NCI-H2107 treated with DMSO at 0.1 percent for 48 hours (cell line): Measurements from ENCODE around the gene KIF13A.
A peak's percentile ranks its signal among the peaks of the same experiment; 100 is the strongest.
"Not testable (repeated sequence)": the region's sequence is repeated elsewhere in the genome, so short reads cannot be mapped to it uniquely, and the experiment has no call there.

Experiments used
- DNase-seq: peaks from one replicate; lab custom pipeline; 2025; ENCODE audit not compliant: unreplicated experiment; lab: John Stamatoyannopoulos, UW

The KIF13A gene

DNA sequence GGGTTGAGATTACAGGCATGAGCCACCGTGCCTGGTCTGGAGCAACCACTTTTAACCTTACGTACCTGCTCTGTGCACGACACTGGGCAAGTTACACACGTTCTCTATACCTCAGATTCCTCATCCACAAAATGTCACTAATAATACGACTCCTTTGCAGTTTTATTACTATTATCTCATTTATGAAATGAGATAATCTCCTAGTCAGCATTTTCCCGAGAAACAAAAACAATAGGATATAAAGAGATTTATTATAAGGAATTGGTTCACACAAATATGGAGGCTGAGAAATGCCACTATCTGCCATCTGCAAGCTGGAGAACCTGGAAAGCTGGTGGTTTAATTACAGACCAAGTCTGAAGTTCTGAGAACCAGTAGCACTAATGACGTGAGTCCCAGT lies 12.0 kb upstream of the KIF13A start:
- DNase-seq, result no peak

DNA sequence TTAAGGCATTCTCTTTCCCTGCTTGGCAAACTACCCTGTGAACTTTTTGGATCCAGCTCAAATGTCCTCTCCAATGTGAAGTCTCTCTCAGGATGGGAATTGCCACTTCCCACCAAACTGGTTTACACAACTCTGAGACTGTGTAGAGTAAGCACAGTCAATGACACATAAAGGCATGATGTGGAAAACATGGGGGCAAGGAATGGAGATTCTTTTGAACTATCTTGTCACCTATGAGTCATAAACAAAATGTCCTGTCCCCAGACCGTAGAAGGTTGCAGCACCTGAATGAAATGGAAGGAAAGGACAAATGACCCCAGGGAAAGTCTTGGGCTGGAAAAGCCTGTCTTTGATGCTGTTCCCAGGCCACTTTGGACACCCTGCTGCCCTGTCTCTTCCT lies 11.0 kb upstream of the KIF13A start:
- no peak for DNase-seq

DNA sequence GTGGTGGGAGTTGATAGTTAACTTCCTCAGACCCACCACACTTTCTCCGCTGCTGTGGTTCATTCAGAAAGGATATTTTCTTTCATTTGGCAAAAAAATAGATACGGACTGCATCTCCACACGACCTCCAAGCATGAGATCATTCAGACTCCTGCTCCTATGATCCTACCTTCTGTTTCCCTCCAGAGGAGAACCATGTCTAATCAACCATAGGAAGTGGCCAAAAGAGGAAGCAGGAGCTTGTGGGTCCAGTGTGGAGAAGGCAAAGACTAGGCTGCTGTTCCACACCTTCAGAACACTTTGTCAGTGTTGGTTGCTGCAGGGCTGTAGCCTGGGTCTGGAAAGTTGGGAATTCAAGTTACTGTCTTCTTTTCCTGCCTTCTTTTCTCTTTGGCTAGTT lies 10.6 kb upstream of the KIF13A start:
- DNase-seq, result no peak

DNA sequence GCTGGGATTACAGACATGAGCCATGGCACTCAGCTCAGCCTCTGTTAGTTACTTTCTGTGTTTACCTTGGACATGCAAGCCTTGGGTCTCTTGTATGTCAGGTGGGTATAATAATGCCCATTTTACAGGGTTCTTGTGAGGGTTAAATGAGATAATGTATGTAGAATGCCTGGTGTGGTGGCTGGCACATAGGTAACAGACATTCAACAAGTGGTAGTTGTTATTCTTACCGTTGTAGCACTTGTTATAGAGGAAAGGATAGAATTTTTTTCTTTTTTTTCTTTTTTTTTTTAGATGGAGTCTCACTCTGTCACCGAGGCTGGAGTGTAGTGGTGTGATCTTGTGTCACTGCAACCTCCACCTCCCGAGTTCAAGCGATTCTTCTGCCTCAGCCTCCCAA lies 8.0 kb upstream of the KIF13A start:
- DNase-seq, result no peak

DNA sequence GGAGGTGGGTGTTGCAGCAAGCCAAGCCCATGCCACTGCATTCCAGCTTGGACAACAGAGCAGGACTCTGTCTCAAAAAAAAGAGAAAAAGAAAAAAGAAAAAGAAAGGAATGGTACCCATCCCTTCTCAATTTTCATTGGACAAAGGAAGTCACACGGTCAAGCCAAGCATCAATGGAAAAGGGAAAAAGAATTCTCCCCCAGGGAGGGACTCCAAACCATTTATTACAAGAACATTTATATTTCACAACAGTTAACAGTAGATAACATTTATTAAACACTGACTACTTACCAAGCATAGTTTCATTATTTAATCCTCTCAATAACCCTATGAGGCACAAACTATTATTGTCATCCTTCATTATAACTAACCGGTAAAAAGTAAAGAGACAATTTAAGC lies 6.6 kb upstream of the KIF13A start:
- DNase-seq, result no peak

DNA sequence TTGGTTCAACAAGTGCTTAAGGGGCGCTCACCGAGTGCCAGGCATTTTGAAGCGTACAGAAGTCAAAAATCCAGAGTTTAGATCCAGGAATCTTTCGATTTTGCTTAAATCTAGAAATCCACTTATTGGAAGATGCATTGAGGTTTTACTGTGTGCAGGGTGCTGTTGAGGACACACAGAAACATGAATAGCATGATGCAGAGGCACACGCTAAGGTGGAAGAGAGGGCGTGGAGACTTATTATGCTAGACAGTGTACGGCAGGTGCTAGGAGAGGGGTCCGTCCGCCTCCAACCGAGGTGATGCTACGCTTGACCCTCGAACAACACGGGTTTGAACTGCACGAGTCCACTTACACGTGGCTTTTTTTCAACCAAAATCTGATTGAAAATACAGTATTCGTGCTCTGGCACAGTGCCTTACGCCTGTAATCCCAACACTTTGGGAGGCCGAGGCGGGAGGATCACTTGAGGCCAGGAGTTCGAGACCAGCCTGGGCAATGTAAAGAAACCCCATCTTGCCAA lies 1.0 kb upstream of the KIF13A start:
- DNase-seq, result no peak

DNA sequence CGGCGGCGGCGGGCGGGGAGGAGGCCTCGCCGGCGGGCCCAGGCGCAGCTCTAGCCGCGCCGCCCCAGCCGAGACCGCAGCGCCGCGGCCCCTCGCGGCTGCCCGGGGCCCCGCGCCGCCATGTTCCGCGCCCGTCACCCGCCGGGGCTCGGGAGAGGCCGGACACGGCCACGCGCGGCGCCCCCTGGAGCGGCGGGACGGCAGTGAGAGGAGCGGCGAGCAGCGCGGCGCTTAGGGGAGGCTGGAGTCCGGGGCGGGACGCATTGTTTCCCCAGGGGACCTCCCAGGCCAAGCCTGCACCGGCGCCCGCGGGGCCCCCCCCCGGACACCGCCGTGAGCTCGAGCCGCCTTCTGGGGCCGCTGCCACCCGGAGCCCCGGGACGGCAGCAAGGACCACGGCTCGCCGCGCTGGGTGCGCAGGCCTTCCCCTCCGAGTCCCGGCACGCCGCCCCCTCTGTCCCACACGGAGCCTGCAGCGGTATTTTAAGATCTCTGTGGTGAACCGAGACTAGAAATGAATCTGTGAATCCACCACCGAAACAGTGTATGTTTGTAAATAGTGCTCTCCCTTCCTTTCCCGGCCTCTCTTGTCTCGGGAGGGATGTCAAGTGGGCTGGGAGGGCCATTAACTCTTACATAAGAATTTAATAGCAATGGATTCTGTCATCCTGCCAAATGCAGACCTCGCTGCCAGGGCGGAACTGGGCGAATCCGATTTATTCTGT lies 424 bp upstream of the KIF13A start:
- peak; percentile 7 for DNase-seq

DNA sequence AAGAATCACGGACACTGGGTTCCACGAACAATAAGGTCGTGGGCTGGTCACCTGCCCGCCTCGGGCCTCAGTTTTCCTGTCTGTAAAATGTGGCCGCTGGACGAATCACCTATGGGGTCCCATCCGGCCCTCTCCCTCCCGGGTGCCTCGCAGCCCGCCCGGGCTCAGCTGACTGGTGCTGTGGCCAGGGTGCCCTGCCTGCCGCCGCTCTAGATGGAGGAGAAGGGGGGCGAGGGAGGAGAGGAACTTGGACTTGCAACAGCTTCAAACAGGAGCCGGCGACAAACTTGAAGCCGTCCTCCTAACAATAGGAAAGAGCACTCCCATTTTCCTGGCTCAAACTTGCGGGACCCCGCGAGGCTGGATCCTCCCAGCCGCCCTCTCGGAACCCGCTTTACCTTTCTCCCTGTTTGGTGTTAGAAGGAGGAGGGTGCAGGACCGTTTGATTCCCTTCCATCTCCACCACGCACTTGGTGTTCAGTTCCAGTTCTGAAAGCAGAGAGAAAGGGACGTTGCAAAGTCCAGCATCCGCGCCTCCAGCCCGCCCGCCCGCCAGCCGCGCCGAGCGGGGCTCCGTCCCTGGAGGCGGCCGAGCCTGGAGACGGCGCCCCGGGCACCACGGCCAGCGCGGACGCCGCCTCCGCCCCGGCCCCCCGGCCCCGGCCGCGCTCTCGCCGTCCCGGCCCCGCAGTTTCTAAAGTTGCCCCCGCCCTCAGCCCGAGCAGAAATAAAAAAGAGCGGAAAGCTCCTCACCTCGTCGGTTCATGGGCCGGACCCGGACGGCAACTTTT lies 584 bp downstream of the KIF13A start:
- no peak for DNase-seq

DNA sequence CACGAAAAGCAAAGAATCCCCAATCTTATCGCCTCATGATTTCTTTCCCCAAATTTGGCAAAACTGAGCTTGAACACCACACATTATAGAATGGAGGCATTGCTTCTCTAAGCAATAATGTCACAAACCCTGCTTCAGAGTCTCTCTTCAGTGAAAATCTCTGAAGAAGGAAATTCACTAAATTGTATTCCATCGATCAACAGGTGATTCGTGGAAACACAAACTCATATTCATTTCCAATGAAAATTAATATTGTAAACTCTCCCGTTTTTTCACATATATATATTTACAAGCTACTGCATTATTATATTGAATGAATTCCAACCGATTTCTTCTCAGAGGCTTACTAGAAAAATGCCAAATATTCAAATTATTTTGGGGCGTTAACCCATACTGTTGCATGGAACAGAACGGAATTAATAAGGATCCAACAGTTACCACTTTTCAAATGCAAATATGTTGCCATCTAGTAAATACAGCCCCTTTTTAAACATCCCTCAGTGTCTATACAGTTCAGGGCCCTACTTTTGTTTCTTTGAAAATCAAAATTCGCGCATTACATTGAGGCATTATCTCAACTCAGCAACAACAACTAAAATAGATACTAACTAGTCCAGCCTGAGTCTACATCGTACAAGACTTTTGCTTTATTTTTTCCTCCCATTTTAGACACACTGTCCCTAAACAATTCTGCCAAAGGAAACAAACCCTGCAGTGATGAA lies 1.3 kb downstream of the KIF13A start:
- DNase-seq, result no peak

DNA sequence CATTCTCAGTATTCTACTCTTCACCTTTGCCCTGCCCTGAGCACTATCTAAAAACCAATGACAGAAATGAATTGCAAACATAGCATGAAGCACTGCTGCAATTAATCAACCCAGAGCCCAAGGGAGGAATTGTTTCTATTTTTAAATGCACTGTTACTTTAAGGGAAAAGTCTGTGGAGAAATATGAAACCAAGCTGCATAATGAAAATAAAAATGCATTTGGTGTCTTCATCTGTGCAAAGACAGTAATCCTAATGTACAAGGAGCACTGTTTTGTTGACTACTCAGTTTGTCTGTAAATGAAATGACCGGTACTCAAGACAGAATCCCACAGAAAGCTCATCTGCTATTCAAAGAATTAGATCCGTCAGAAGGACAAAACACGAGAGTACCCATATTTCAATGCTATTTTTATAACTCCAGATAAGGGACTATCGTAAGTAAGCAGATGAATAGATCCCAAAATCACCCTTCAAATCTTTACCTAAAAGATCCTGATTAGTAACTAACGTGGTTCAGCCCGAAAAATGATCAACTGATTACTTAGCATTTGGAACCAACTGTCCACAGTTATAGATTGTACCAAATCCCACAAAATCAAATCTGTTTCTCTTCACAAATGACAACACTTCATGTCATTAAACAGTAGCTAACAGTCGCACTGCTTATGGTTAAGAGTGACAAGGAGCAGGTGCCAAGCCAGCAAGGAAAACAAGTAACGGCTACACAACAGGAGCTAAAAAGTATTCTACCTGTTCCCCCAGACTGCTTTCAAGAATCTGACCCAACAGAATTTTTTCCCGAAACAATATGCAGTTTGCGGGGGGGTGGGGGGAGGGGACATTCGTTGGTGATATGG lies 2.4 kb downstream of the KIF13A start:
- no peak for DNase-seq

DNA sequence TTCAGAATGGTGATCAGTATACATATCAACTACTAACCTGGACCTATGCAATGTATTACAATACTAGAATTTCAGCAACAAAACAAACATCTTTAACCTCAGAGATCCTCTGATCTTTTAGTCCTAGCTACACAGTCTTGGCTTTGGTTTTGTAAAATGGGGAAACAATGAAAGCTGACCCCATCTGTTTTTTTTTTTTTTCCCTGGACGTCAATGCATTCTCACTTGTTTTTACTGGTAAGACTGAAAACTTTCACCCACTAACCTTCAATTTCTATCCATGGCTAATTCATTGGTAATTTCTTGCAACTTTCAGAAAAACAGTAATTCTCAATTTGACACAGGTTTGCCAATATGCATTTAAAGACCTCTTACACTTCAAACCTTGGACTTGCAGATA lies 3.0 kb downstream of the KIF13A start:
- DNase-seq, result no peak

DNA sequence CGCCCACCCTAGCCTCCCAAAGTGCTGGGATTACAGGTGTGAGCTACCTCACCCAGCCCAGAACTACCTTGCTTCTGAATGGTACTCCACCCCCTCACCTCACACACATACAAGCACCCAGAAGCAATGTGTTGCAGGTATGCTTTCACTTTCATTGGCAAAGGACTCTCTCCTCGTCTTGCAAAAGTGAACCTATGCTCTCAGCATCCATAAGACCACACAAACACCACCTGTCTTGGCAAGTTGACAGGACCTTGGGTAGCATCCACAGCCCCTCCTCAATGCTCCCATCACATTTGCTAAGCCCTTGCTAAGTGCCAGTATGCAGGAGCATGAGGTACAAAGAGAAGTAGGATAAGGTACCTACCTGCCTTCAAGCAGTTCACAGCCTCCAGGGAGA lies 3.7 kb downstream of the KIF13A start:
- DNase-seq, result no peak

DNA sequence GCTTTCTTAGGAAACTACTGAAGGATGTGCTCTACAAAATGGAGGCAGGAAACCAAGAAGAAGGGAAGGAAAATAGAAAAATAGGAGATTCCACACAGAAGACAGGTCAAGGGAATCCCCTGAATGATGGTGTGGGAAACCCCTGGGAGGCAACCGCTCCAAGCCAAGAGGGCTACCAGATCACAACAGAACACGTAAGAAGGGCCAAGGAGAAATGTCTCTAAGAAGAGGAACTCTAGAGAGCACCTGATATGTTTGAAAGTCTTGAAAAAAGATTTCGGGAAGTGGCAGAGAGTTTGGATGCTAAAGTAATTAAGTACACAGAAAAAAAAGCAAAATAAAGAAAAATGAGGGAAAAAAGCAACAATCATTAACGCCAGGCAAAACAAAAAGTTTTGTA lies 7.1 kb downstream of the KIF13A start:
- no peak for DNase-seq

DNA sequence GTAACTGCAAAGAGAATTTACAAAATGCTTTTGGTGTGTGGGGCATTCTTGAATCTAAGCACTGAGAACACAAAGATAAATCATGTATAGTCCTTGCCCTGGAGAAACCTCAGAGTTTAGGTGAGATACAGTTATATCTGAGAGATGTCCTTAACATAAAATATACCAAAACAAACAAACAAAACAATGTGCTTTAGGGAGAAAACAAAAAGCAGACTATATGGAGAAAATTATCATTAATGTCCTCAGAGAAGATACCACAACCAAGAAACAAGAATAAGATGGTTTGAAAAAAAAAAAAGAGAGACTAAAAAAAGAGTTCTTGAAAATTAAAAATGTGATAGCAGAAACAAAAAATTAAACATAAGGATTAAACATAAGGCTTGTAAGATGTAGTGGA lies 8.0 kb downstream of the KIF13A start:
- DNase-seq, result no peak

DNA sequence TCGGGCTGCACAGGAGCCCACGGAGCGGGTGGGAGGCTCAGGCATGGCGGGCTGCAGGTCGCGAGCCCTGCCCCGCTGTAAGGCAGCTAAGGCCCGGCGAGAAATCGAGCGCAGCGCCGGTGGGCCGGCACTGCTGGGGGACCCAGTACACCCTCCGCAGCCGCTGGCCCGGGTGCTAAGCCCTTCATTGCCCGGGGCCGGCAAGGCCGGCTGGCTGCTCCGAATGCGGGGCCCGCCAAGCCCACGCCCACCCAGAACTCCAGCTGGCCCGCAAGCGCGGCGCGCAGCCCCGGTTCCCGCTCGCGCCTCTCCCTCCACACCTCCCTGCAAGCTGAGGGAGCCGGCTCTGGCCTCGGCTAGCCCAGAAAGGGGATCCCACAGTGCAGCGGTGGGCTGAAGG lies 11.2 kb downstream of the KIF13A start:
- DNase-seq, result not testable (repeated sequence)

DNA sequence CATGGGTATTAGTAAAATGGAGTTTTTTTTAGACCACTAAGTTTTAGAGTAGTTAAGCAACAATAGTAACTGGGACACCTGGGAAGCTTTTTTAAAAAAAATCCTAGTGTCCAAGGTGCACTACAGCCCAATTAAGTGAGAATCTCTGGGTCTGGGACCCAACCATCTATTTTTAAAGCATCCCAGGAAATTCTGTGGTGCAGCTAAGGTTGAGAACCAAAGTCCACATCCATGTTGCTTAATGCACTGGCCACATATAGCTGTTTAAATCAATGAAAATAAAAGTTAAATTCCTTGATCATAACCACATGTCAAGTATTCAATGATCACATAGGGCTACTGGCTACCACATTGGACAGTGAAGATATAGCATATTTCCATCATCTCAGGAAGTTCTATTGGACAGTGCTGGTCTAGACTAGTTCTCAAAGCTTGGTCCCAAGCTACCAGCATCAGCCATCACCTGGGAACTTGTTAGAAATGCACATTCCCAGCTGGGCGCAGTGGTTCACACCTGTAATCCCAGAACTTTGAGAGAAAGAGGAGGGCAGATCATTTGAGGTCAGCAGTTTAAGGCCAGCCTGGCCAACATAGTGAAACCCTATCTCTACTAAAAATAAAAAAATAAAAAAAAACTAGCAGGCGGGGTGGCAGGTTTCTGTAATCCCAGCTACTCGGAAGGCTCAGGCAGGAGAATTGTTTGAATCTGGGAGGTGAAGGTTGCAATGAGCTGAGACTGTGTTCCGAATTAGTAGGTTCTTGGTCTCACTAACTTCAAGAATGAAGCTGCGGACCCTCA lies 12.7 kb downstream of the KIF13A start:
- no peak for DNase-seq

DNA sequence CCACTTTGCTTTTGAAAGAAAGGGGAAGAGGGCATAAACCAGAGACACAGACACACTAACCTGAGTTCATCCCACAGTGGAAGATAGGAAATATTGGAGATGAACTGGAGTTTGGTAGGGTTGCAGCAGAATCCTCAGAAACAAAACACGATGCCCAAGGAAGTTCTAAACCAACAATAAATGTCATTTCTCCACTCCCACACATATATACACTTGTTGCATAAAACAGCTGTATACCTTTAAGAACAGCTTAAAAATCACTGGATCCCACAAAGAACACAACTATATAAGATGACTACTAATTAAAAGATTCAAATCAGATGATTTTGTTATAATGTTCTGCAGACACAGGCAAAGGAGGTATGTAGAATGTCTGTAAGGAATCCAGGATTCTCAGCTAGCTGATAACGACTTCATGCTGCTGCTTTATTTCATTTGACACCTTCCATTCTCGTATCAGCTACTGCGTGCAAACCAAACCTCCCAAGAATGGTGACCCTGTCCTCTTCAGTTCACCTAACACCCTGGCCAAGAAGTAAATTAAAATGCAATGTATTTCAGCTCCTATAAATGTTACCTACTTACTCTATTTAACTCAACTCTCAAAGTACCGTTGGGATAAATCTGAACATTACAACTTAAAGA lies 14.3 kb downstream of the KIF13A start:
- no peak for DNase-seq

DNA sequence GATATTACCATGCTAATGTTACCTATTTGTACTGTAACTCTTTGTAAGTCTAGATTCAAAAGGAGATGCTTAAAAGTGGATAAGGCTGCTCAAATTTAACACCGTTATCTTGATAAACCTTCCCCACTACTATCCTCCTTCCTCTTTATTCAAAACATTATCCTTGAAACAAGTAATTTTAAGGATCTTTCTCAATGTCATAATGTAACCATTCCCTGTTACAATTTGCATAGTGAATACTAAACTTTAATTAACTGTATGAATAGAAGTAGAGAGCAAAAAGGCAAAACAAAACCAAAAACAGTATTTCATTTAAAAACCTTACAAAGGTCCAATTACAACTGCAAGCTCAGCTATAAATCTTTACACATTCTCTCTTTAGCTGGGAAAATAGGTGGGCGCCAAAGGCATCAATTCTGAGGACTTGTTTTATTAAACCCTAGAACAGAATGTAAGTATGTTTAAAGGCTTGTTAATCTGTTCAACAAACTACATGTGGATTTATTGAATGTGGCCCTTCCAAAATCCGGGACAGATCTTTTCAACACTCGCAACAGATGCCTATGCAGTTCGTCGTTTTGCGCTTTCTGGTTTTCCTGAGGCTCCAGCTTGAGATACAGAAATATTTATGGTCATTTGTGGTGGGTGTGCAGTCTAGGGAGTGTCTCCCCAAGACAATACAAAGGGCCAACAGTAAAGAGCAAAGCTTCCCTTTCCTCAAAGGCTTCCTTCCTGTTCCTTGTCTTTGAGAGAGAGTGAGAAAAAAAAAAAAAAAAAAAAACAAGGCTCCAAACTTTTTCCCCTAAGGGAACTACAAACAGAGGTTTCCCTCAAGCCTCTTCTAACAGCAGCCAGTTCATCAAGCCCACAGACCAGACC lies 15.1 kb downstream of the KIF13A start:
- DNase-seq, result no peak
